Nephron progenitor cell (in vitro differentiated cells): ENCODE results near the gene LPP.

Experiments used
- DNase-seq: peaks from one replicate; pipeline ENCODE4 v3.0.0; 2021
- H3K27ac Mint-ChIP-seq: 2 replicates; pipeline ENCODE4 v1.8.0; 2021; ENCODE audit warnings: mild to moderate bottlenecking, moderate library complexity, mixed read lengths
- H3K27me3 Mint-ChIP-seq: 2 replicates; pipeline ENCODE4 v1.8.0; 2021; ENCODE audit warnings: mild to moderate bottlenecking, low read depth, mixed read lengths; ENCODE audit not compliant: poor library complexity
- H3K36me3 Mint-ChIP-seq: 2 replicates; pipeline ENCODE4 v1.8.0; 2021; ENCODE audit warnings: low read depth, mixed read lengths
- H3K4me1 Mint-ChIP-seq: 2 replicates; pipeline ENCODE4 v1.8.0; 2021; ENCODE audit warnings: mixed read lengths
- H3K4me3 Mint-ChIP-seq: 2 replicates; pipeline ENCODE4 v1.8.0; 2021; ENCODE audit warnings: mild to moderate bottlenecking, moderate library complexity, mixed read lengths
- H3K9me3 Mint-ChIP-seq: 2 replicates; pipeline ENCODE4 v1.8.0; 2021; ENCODE audit warnings: mild to moderate bottlenecking, moderate library complexity, mixed read lengths
- TF ChIP-seq, protein P1 (sequence below): fragments of 200-600 bp; sonication (generic); IDR thresholded peaks from 2 replicates; pipeline ENCODE4 v1.5.0; 2021; ENCODE audit warnings: antibody characterized with exemption

The LPP gene

DNA sequence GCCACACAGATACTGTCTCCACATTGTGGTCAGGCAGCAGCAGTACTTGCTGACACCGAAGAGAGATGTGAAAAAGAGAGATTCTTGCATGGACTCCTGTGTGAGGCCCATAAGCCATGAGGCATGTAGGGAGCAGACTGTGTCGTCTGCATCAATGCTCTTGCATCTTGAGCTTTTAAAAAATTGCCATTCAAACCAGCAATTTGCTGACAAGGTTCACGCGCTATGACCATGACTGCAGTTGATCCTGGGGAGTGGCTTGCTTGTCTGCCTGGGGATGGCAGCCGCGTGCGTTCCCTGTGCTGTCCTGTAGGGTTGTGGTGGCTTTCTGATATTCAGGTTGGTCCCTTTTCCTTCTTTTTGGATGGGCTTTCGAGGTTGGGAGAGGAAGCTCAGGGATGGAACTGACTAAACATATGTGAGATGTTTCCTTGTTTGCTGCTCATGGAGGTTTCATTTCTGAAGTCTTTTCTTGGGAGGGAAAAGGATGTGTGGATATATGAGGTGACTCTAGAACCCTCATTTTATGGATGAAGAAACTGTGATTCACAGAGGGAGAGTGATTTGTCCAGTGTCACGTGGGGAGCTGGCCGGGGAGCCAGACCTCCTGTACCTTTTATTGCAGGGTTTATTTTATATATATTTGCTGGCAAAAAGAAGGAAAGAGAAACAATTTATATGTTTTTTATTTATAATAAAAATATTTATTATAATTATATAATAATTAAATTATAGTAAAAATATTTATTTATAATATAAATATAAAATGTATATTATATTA is 48.6 kb downstream of the LPP start:
- DNase-seq: no peak
- Mint-ChIP-seq H3K4me3 (no peak overlapping the region), H3K27me3 (no peaks in the 10 kb centered on the region), H3K9me3 (no peaks in the 10 kb centered on the region), H3K4me1 (peaks cover 27% of the 10 kb centered on the region), H3K27ac (no peak overlapping the region), H3K36me3 (peaks cover 10% of the 10 kb centered on the region)
- TF ChIP-seq, protein P1, sequence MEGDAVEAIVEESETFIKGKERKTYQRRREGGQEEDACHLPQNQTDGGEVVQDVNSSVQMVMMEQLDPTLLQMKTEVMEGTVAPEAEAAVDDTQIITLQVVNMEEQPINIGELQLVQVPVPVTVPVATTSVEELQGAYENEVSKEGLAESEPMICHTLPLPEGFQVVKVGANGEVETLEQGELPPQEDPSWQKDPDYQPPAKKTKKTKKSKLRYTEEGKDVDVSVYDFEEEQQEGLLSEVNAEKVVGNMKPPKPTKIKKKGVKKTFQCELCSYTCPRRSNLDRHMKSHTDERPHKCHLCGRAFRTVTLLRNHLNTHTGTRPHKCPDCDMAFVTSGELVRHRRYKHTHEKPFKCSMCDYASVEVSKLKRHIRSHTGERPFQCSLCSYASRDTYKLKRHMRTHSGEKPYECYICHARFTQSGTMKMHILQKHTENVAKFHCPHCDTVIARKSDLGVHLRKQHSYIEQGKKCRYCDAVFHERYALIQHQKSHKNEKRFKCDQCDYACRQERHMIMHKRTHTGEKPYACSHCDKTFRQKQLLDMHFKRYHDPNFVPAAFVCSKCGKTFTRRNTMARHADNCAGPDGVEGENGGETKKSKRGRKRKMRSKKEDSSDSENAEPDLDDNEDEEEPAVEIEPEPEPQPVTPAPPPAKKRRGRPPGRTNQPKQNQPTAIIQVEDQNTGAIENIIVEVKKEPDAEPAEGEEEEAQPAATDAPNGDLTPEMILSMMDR: peak; percentile 24

DNA sequence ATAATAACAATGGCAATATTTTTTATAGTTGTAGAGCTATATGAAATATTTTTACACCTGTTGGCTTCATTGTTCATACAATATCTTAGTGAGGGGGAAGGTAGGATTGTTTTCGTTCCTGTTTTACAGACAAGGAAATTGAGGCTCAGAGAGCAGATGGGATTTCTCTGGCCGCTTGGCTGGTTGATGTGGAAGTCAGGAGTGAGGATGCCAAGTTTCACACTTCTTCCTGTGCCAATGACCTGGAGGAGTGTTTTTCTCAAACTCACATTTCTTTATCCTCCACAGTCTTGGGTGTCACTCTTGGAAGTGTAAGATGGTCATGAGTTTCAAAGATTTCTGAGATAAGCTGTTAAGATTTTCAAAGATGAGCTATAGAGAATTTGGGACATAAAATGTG is 50.6 kb downstream of the LPP start:
- DNase-seq: no peak
- H3K27me3 Mint-ChIP-seq: no peaks in the 10 kb centered on the region
- TF ChIP-seq, protein P1: no peak
- no peak overlapping the region for H3K4me3 Mint-ChIP-seq
- H3K9me3 Mint-ChIP-seq: no peaks in the 10 kb centered on the region
- no peak overlapping the region for H3K27ac Mint-ChIP-seq
- peaks cover 38% of the 10 kb centered on the region for H3K4me1 Mint-ChIP-seq
- H3K36me3 Mint-ChIP-seq: peaks cover 7% of the 10 kb centered on the region

DNA sequence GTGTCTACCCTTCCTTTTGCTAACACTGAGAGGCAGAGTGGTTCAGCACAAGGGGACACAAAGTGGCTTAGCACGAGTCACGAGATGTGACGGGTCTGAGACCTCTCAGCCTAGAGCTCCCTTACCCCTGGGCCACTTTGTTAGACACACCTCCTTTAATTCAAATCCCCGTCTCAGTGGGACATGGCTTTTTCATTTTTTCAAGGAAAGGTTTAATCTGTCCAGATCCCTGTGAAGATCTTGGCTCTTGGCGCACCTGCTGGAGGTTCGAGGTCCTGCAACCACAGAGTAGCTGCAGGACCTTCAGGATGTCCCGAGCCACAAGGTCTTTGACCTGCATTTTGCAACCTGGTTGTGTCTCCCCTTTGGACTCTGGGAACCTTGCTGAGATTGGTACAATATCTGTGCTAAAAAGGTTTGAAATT is 52.0 kb downstream of the LPP start:
- no peaks in the 10 kb centered on the region for H3K27me3 Mint-ChIP-seq

DNA sequence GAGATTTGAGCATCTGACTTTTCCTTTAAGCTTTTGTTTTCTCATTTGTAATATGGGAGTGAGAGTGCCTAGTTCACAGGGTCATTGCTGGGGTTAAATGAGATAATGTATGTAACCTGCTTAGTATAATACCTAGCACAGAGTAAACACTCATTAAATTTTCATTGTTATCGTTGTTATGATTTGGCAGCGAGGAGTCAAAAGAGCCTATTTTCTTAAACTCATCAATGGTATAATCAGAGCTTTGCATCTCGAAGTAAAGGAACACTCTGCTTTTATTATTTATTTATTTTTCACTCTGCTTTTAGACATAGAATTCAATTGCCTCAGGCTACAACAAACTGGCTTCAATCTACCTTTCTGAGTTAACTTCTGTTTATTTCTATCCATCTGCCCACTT is 52.8 kb downstream of the LPP start:
- no peak for DNase-seq
- Mint-ChIP-seq H3K27me3 (no peaks in the 10 kb centered on the region), H3K36me3 (peaks cover 15% of the 10 kb centered on the region), H3K4me3 (no peak overlapping the region), H3K4me1 (peaks cover 38% of the 10 kb centered on the region), H3K9me3 (no peaks in the 10 kb centered on the region), H3K27ac (peak overlapping the region; percentile 12)
- TF ChIP-seq, protein P1: no peak

More for the DNA sequence above, 52.0 kb downstream of the LPP start:
- H3K27ac Mint-ChIP-seq: no peak overlapping the region
- TF ChIP-seq, protein P1: no peak
- no peak overlapping the region for H3K4me3 Mint-ChIP-seq
- H3K36me3 Mint-ChIP-seq: peaks cover 12% of the 10 kb centered on the region
- no peak for DNase-seq
- peaks cover 38% of the 10 kb centered on the region for H3K4me1 Mint-ChIP-seq
- H3K9me3 Mint-ChIP-seq: no peaks in the 10 kb centered on the region

DNA sequence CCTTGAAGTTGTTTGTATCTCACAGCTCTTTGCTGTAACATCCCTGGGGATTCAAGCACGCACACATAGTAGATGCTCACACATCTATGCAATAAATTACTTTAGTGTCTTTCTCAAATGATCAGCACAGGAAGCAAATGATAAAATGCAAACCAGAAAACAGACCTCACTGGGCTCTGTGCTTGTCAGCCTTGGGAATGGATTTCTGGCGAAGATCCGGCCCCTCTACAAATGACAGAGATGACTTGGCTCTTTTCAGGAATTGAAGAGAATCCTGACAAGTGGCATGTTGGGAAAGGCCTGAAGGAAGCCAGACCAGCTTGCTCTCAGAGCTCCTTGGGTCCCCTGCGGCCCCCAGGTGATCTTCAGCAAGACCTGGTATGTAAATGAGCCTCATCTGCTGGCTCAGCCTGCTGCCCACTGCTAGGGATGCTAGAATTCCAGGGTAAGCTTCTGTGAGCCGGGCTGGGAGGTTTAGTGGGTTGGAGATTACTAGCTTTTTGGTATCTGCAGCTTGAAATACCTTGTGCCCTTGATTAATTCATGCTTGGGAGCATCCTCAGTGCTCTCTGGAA is 54.1 kb downstream of the LPP start:
- TF ChIP-seq, protein P1: no peak
- H3K27me3 Mint-ChIP-seq: no peaks in the 10 kb centered on the region
- H3K27ac Mint-ChIP-seq: peak overlapping the region; percentile 46
- no peak for DNase-seq
- peaks cover 10% of the 10 kb centered on the region for H3K36me3 Mint-ChIP-seq
- H3K4me1 Mint-ChIP-seq: peaks cover 42% of the 10 kb centered on the region
- no peak overlapping the region for H3K4me3 Mint-ChIP-seq
- H3K9me3 Mint-ChIP-seq: no peaks in the 10 kb centered on the region
